CD14-positive monocyte (primary cell): ENCODE data around the gene ABHD16B. TPM values are rescaled to one million over a fixed set of nuclear protein-coding genes. Genes with fewer than 3 reads are reported as not detected.
A peak's percentile ranks its signal among the peaks of the same experiment; 100 is the strongest.

Experiments used
- DNase-seq, 3 donors: peaks; one replicate each; pipeline ENCODE4 v3.0.0-alpha.2; 2011 to 2022
- H2AFZ ChIP-seq: 2 replicates; pipeline ENCODE4 v1.6.0; 2012; ENCODE audit warnings: mild to moderate bottlenecking, low read depth, low read length, inconsistent platforms; ENCODE audit not compliant: insufficient read depth, poor library complexity, severe bottlenecking
- H3K27ac ChIP-seq, 2 donors: 1 replicate in 1 of 2; 2 replicates in 1 of 2; pipeline ENCODE4 v1.5.1; 2012 to 2013; ENCODE audit warnings: low read length in 2 of 2, control low read depth in 1 of 2, inconsistent platforms in 1 of 2, low read depth in 1 of 2, mild to moderate bottlenecking in 1 of 2
- H3K27me3 ChIP-seq, 2 donors: one replicate each; pipeline versions ENCODE4 v1.6.0 to v1.6.1; 2011 to 2013; ENCODE audit warnings: low read length in 2 of 2; ENCODE audit not compliant: control insufficient read depth in 2 of 2, insufficient read depth in 2 of 2
- H3K36me3 ChIP-seq, 2 donors: replicated peaks in 1 of 2; 1 replicate in 1 of 2; 2 replicates in 1 of 2; pipeline versions ENCODE4 v1.5.1 to v1.6.1; 2012 to 2013; ENCODE audit warnings: low read length in 2 of 2, control low read depth in 1 of 2, inconsistent platforms in 1 of 2, mild to moderate bottlenecking in 1 of 2; ENCODE audit not compliant: insufficient read depth in 2 of 2, control insufficient read depth in 1 of 2
- H3K4me1 ChIP-seq, 2 donors: 1 replicate in 1 of 2; 2 replicates in 1 of 2; pipeline versions ENCODE4 v1.5.1 to v1.6.1; 2012 to 2013; ENCODE audit warnings: low read length in 2 of 2, control low read depth in 1 of 2, inconsistent platforms in 1 of 2, mild to moderate bottlenecking in 1 of 2, moderate library complexity in 1 of 2; ENCODE audit not compliant: insufficient read depth in 2 of 2, control insufficient read depth in 1 of 2
- H3K4me2 ChIP-seq: replicated peaks from 2 replicates; pipeline ENCODE3; 2012; ENCODE audit warnings: low read length, moderate library complexity, mild to moderate bottlenecking; ENCODE audit not compliant: poor library complexity, severe bottlenecking; ENCODE audit errors: extremely low read depth
- H3K4me3 ChIP-seq, 3 experiments: fragments of 200-600 bp in 1 of 3; sonication (generic) in 1 of 3; replicated peaks in 1 of 3; 1 replicate in 2 of 3; 2 replicates in 1 of 3; pipeline ENCODE4 v1.5.1; 2011 to 2013; ENCODE audit warnings: low read length in 3 of 3, mild to moderate bottlenecking in 3 of 3, control low read depth in 2 of 3, low read depth in 2 of 3, inconsistent platforms in 1 of 3, moderate library complexity in 1 of 3
- H3K79me2 ChIP-seq: 2 replicates; pipeline ENCODE4 v1.6.0; 2012; ENCODE audit warnings: mild to moderate bottlenecking, control low read depth, inconsistent platforms, low read length, moderate library complexity; ENCODE audit not compliant: insufficient read depth
- H3K9ac ChIP-seq: 2 replicates; pipeline ENCODE4 v1.6.0; 2017; ENCODE audit warnings: low read length, mild to moderate bottlenecking; ENCODE audit not compliant: insufficient read depth, poor library complexity, severe bottlenecking
- H3K9me3 ChIP-seq, 2 donors: replicated peaks in 1 of 2; 1 replicate in 1 of 2; 2 replicates in 1 of 2; pipeline versions ENCODE4 v1.5.1 to v1.6.1; 2012 to 2013; ENCODE audit warnings: low read length in 2 of 2, control low read depth in 1 of 2; ENCODE audit not compliant: control insufficient read depth in 1 of 2, insufficient read depth in 1 of 2
- H4K20me1 ChIP-seq: 2 replicates; pipeline ENCODE4 v1.6.0; 2012; ENCODE audit warnings: mild to moderate bottlenecking, low read length, control low read depth, moderate library complexity; ENCODE audit not compliant: insufficient read depth
- H3K27ac Mint-ChIP-seq, 7 donors: one replicate each; pipeline ENCODE4 v1.8.0; 2020; ENCODE audit warnings: mild to moderate bottlenecking in 7 of 7, mixed read lengths in 7 of 7, moderate library complexity in 6 of 7, inconsistent platforms in 2 of 7
- H3K27me3 Mint-ChIP-seq, 3 donors: one replicate each; pipeline ENCODE4 v1.8.0; 2021 to 2022; ENCODE audit warnings: low read depth in 3 of 3, mild to moderate bottlenecking in 3 of 3, mixed read lengths in 3 of 3, moderate library complexity in 3 of 3, inconsistent platforms in 1 of 3
- H3K36me3 Mint-ChIP-seq, 2 donors: one replicate each; pipeline ENCODE4 v1.8.0; 2020; ENCODE audit warnings: mixed read lengths in 2 of 2, inconsistent platforms in 1 of 2, mild to moderate bottlenecking in 1 of 2
- H3K4me1 Mint-ChIP-seq: one replicate; pipeline ENCODE4 v1.8.0; 2020; ENCODE audit warnings: mild to moderate bottlenecking, mixed read lengths
- H3K4me3 Mint-ChIP-seq, 2 donors: one replicate each; pipeline ENCODE4 v1.8.0; 2020; ENCODE audit warnings: mild to moderate bottlenecking in 2 of 2, mixed read lengths in 2 of 2, moderate library complexity in 1 of 2
- H3K9me3 Mint-ChIP-seq, 7 donors: one replicate each; pipeline ENCODE4 v1.8.0; 2020 to 2022; ENCODE audit warnings: mixed read lengths in 7 of 7, mild to moderate bottlenecking in 6 of 7, moderate library complexity in 6 of 7, inconsistent platforms in 2 of 7
- CTCF ChIP-seq: fragments of 200-600 bp; IDR thresholded peaks from one replicate; pipeline ENCODE4 v1.8.0; 2022; ENCODE audit warnings: antibody characterized with exemption, mild to moderate bottlenecking
- WGBS: methylation state at CpG from one replicate; pipeline ENCODE4 v1.1.5; 2013; ENCODE audit warnings: missing lambda C conversion rate; ENCODE audit not compliant: insufficient coverage; 5-methylcytosine and 5-hydroxymethylcytosine counted together
- intact Hi-C, 2 donors: fragments of 100-400 bp; cut with micrococcal nuclease; formaldehyde crosslinking; loops; one replicate each; pipeline versions ENCODE4 v1.15.0 to v1.15.1; 2023
- polyA plus RNA-seq, 3 donors: library from polyadenylated mRNA; depleted of rRNA in 1 of 3; unstranded in 2 of 3; stranded (reverse) in 1 of 3; fragments of 300-500 nt in 2 of 3; fragments of >200 nt in 1 of 3; fragmentation: Illumina TruSeq in 2 of 3; gene quantifications; 1 replicate in 2 of 3; 2 replicates in 1 of 3; pipeline ENCODE4 v1.2.3, GENCODE V29; 2012 to 2021

ABHD16B gene
- polyA plus RNA-seq, 3 donors: not detected

GRCh38 chr20:63831993-63832686, 29.2 kb upstream of the ABHD16B start:
- peaks cover 28 to 52% of the 10 kb centered on the region in 2 donors for H3K27me3 ChIP-seq
- H3K79me2 ChIP-seq: no peaks in the 10 kb centered on the region
- peak overlapping the region in 2 of 3 experiments; percentile 18 to 72 for H3K4me3 ChIP-seq
- H3K4me2 ChIP-seq: peak overlapping the region; percentile 82
- no peak for DNase-seq
- peaks cover 11% of the 10 kb centered on the region for H4K20me1 ChIP-seq
- TF ChIP-seq CTCF: no peak
- H3K4me1 Mint-ChIP-seq: peaks cover 9% of the 10 kb centered on the region
- H3K9me3 ChIP-seq: peaks cover 0 to 12% of the 10 kb centered on the region in 2 donors
- peaks cover 46 to 59% (median 54%) of the 10 kb centered on the region in 3 donors for H3K27me3 Mint-ChIP-seq
- no peak overlapping the region for H3K27ac Mint-ChIP-seq
- peak overlapping the region; percentile 27 for H3K9ac ChIP-seq
- H3K36me3 ChIP-seq: no peaks in the 10 kb centered on the region
- H3K27ac ChIP-seq: no peak overlapping the region
- H3K36me3 Mint-ChIP-seq: peaks cover 0 to 8% of the 10 kb centered on the region in 2 donors
- intact Hi-C loops: no loop called here
- peaks cover 0 to 15% (median 6%) of the 10 kb centered on the region in 7 donors for H3K9me3 Mint-ChIP-seq
- H3K4me3 Mint-ChIP-seq: peak overlapping the region; percentile 56 to 69
- H2AFZ ChIP-seq: peak overlapping the region; percentile 65
- WGBS: 20% methylated on average over 72 of the region's 76 CpGs
- H3K4me1 ChIP-seq: peaks cover 9 to 21% of the 10 kb centered on the region in 2 donors

GRCh38 chr20:63833776-63834490, 27.4 kb upstream of the ABHD16B start:
- intact Hi-C loops: no loop called here
- H3K4me2 ChIP-seq: no peak overlapping the region
- H4K20me1 ChIP-seq: peaks cover 6% of the 10 kb centered on the region
- TF ChIP-seq CTCF: no peak
- H3K4me1 ChIP-seq: peaks cover 9 to 21% of the 10 kb centered on the region in 2 donors
- H3K4me3 ChIP-seq: no peak overlapping the region
- Mint-ChIP-seq H3K27me3 (peaks cover 35 to 48% (median 42%) of the 10 kb centered on the region in 3 donors), H3K27ac (peak overlapping the region in 1 of 7 donors; percentile 25), H3K9me3 (peaks cover 0 to 11% (median 6%) of the 10 kb centered on the region in 7 donors), H3K36me3 (peaks cover 0 to 8% of the 10 kb centered on the region in 2 donors), H3K4me1 (peaks cover 13% of the 10 kb centered on the region), H3K4me3 (peak overlapping the region in 1 of 2 donors; percentile 69)
- 94% methylated on average over 20 of the region's 20 CpGs for WGBS
- no peak overlapping the region for H2AFZ ChIP-seq
- H3K9me3 ChIP-seq: peaks cover 0 to 7% of the 10 kb centered on the region in 2 donors
- H3K9ac ChIP-seq: no peak overlapping the region
- H3K27ac ChIP-seq: no peak overlapping the region
- no peak for DNase-seq
- no peaks in the 10 kb centered on the region for H3K36me3 ChIP-seq
- H3K27me3 ChIP-seq: peaks cover 20 to 38% of the 10 kb centered on the region in 2 donors
- no peaks in the 10 kb centered on the region for H3K79me2 ChIP-seq
